Measurements from ENCODE around the gene THTPA. TPM values are rescaled to one million over a fixed set of nuclear protein-coding genes. Genes with fewer than 3 reads are reported as not detected.

The THTPA gene
- total and polyA plus RNA-seq, 2 of the 13 experiments (the other 11 are each of a cell fraction or from before 2014, with no cell fraction given): 7.4 to 8.7 TPM

DNA sequence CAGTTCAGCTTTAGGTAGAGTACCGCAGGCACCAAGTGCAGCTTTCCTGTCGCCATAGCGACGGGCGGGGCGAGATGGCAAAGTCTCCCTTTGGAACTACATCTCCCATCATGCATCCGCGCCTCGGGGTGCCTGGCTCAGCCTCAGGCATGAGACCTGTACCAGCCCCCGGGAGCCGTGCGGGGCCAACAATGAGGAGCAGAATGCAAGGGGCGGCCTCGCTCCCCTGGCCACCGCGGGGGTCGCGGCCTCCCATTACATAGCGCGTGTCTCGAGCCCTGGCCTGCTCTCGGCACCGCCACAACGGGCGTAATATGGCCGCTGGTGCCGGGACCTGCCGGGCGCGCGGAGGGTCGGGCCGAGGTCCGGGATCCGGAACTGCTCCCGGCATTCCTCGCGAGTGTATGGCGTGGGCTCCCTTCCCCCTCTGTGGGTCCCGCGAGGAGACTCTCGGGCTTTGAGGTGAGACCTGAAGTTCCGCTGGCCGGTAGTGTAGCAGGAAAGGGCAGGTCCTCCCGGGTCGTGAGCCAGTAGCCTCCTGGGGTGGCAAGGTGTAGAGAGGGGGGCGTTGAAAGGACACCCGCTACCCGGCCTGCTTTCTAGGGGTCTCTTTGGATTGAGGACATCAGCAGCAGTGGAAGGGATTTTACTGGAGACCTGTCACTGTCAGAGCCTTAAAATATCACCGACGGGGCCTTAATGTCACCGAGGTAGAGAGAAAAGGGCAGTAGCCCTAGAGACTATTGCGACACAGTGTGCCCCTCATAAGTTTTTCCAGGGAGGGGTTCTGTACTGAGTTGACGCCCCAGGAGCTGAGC is at the start of gene THTPA (continued):
- peak; percentile 87 for TF ChIP-seq HIVEP1 (CRISPR knock-in tag; IDR thresholded peaks at IDR 0.05)
- TF ChIP-seq, protein P1, sequence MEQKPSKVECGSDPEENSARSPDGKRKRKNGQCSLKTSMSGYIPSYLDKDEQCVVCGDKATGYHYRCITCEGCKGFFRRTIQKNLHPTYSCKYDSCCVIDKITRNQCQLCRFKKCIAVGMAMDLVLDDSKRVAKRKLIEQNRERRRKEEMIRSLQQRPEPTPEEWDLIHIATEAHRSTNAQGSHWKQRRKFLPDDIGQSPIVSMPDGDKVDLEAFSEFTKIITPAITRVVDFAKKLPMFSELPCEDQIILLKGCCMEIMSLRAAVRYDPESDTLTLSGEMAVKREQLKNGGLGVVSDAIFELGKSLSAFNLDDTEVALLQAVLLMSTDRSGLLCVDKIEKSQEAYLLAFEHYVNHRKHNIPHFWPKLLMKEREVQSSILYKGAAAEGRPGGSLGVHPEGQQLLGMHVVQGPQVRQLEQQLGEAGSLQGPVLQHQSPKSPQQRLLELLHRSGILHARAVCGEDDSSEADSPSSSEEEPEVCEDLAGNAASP (CRISPR knock-in tag; IDR thresholded peaks at IDR 0.05; ENCODE audit: borderline replicate concordance): peak; percentile 83
- TF ChIP-seq, protein P2, sequence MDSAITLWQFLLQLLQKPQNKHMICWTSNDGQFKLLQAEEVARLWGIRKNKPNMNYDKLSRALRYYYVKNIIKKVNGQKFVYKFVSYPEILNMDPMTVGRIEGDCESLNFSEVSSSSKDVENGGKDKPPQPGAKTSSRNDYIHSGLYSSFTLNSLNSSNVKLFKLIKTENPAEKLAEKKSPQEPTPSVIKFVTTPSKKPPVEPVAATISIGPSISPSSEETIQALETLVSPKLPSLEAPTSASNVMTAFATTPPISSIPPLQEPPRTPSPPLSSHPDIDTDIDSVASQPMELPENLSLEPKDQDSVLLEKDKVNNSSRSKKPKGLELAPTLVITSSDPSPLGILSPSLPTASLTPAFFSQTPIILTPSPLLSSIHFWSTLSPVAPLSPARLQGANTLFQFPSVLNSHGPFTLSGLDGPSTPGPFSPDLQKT (CRISPR knock-in tag; IDR thresholded peaks at IDR 0.05; ENCODE audit: borderline replicate concordance): peak; percentile 91; the same call in 1 of the 2 replicates
- TF ChIP-seq ZNF253 (CRISPR knock-in tag; IDR thresholded peaks at IDR 0.05; ENCODE audit: borderline replicate concordance): no peak; the same call in 1 of the 2 replicates
- TF ChIP-seq RAD21 (CRISPR knock-in tag; IDR thresholded peaks at IDR 0.05): peak; percentile 71
- TF ChIP-seq, protein P3, sequence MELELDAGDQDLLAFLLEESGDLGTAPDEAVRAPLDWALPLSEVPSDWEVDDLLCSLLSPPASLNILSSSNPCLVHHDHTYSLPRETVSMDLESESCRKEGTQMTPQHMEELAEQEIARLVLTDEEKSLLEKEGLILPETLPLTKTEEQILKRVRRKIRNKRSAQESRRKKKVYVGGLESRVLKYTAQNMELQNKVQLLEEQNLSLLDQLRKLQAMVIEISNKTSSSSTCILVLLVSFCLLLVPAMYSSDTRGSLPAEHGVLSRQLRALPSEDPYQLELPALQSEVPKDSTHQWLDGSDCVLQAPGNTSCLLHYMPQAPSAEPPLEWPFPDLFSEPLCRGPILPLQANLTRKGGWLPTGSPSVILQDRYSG (CRISPR knock-in tag; IDR thresholded peaks at IDR 0.05): peak; percentile 82
- TF ChIP-seq, protein P4, sequence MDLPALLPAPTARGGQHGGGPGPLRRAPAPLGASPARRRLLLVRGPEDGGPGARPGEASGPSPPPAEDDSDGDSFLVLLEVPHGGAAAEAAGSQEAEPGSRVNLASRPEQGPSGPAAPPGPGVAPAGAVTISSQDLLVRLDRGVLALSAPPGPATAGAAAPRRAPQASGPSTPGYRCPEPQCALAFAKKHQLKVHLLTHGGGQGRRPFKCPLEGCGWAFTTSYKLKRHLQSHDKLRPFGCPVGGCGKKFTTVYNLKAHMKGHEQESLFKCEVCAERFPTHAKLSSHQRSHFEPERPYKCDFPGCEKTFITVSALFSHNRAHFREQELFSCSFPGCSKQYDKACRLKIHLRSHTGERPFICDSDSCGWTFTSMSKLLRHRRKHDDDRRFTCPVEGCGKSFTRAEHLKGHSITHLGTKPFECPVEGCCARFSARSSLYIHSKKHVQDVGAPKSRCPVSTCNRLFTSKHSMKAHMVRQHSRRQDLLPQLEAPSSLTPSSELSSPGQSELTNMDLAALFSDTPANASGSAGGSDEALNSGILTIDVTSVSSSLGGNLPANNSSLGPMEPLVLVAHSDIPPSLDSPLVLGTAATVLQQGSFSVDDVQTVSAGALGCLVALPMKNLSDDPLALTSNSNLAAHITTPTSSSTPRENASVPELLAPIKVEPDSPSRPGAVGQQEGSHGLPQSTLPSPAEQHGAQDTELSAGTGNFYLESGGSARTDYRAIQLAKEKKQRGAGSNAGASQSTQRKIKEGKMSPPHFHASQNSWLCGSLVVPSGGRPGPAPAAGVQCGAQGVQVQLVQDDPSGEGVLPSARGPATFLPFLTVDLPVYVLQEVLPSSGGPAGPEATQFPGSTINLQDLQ (CRISPR knock-in tag; IDR thresholded peaks at IDR 0.05): peak; percentile 98; the same call in 1 of the 2 replicates
- TF ChIP-seq MYC (CRISPR knock-in tag; IDR thresholded peaks at IDR 0.05; ENCODE audit: borderline replicate concordance): peak; percentile 99
- TF ChIP-seq, protein P5, sequence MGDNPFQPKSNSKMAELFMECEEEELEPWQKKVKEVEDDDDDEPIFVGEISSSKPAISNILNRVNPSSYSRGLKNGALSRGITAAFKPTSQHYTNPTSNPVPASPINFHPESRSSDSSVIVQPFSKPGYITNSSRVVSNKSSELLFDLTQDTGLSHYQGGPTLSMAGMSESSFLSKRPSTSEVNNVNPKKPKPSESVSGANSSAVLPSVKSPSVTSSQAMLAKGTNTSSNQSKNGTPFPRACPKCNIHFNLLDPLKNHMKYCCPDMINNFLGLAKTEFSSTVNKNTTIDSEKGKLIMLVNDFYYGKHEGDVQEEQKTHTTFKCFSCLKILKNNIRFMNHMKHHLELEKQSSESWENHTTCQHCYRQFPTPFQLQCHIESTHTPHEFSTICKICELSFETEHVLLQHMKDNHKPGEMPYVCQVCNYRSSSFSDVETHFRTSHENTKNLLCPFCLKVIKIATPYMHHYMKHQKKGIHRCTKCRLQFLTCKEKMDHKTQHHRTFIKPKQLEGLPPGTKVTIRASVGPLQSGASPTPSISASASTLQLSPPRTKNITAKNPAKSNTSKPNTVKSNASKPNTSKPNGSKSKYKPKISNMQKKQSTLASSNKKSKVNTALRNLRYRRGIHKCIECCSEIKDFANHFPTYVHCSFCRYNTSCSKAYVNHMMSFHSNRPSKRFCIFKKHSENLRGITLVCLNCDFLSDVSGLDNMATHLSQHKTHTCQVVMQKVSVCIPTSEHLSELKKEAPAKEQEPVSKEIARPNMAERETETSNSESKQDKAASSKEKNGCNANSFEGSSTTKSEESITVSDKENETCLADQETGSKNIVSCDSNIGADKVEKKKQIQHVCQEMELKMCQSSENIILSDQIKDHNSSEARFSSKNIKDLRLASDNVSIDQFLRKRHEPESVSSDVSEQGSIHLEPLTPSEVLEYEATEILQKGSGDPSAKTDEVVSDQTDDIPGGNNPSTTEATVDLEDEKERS (CRISPR knock-in tag; IDR thresholded peaks at IDR 0.05): peak; percentile 99
- no peak for TF ChIP-seq HDAC6 (IDR thresholded peaks at IDR 0.05; ENCODE audit: low read depth, low read length)
- peak; percentile 97; the same call in 1 of the 2 replicates for TF ChIP-seq ZBTB8A (CRISPR knock-in tag; IDR thresholded peaks at IDR 0.05; ENCODE audit: borderline replicate concordance, low read depth)
- peak; percentile 93 for TF ChIP-seq TP53 (CRISPR knock-in tag; conservative IDR thresholded peaks at IDR 0.05)
- TF ChIP-seq SRSF4 (IDR thresholded peaks at IDR 0.05; ENCODE audit: low read depth, low read length, poor library complexity, severe bottlenecking): no peak
- TF ChIP-seq ZNF724P (CRISPR knock-in tag; IDR thresholded peaks at IDR 0.05; ENCODE audit: borderline replicate concordance): peak; percentile 98
- TF ChIP-seq PHF21A (CRISPR knock-in tag; IDR thresholded peaks at IDR 0.05): peak; percentile 98
- TF ChIP-seq, protein P6, sequence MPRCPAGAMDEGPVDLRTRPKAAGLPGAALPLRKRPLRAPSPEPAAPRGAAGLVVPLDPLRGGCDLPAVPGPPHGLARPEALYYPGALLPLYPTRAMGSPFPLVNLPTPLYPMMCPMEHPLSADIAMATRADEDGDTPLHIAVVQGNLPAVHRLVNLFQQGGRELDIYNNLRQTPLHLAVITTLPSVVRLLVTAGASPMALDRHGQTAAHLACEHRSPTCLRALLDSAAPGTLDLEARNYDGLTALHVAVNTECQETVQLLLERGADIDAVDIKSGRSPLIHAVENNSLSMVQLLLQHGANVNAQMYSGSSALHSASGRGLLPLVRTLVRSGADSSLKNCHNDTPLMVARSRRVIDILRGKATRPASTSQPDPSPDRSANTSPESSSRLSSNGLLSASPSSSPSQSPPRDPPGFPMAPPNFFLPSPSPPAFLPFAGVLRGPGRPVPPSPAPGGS (CRISPR knock-in tag; IDR thresholded peaks at IDR 0.05): peak; percentile 100

Data from HepG2 (cell line).